WERI-Rb-1 (cell line): ENCODE measurements around the gene RIOK1.
"Not testable (repeated sequence)": the region's sequence is repeated elsewhere in the genome, so short reads cannot be mapped to it uniquely, and the experiment has no call there.

Experiments used
- DNase-seq: peaks from one replicate; pipeline ENCODE4 v3.0.0-alpha.2; 2020
- H3K27ac ChIP-seq: fragments of 250-450 bp; sonication (Bioruptor Pico); 2 replicates; pipeline ENCODE4 v1.5.1; 2020; ENCODE audit warnings: mild to moderate bottlenecking, moderate library complexity
- H3K27me3 ChIP-seq: fragments of 250-450 bp; sonication (Bioruptor Pico); 2 replicates; pipeline ENCODE4 v1.5.1; 2021; ENCODE audit warnings: mild to moderate bottlenecking, low read depth, moderate library complexity; ENCODE audit not compliant: insufficient read depth, severe bottlenecking
- H3K36me3 ChIP-seq: fragments of 250-450 bp; sonication (Bioruptor Pico); 2 replicates; pipeline ENCODE4 v1.5.1; 2020; ENCODE audit warnings: mild to moderate bottlenecking, moderate library complexity
- H3K4me3 ChIP-seq: 2 replicates; pipeline ENCODE4 v1.5.1; 2011; ENCODE audit warnings: low read depth, mild to moderate bottlenecking, control low read depth, low read length
- H3K9me3 ChIP-seq: fragments of 250-450 bp; sonication (Bioruptor Pico); 2 replicates; pipeline ENCODE4 v1.5.1; 2021; ENCODE audit warnings: mild to moderate bottlenecking, moderate library complexity; ENCODE audit not compliant: severe bottlenecking
- CTCF ChIP-seq: IDR thresholded peaks from 2 replicates; pipeline ENCODE4 v1.5.1; 2011; ENCODE audit warnings: low read depth, mild to moderate bottlenecking, control low read depth, inconsistent platforms, low read length

RIOK1 gene

GRCh38 chr6:7389451-7390225 lies at the start of gene RIOK1, which contains the start of gene CAGE1:
Gene RIOK1 (plus strand): TSS chr6:7389808. CDS start chr6:7390003, 195 bp downstream.
Gene CAGE1 (minus strand): TSS chr6:7389742. CDS start chr6:7387173, 2,569 bp downstream.
- TF ChIP-seq CTCF: peak; percentile 60
- peak within 1 kb of the TSS; percentile 84 for H3K27ac ChIP-seq
- peak; percentile 100 for DNase-seq
- H3K9me3 ChIP-seq: no peaks in the 10 kb centered on the region
- peak within 1 kb of the TSS; percentile 75 for H3K4me3 ChIP-seq
- peaks cover 28% of the 10 kb centered on the region for H3K36me3 ChIP-seq
- H3K27me3 ChIP-seq: no peaks in the 10 kb centered on the region

DNA sequence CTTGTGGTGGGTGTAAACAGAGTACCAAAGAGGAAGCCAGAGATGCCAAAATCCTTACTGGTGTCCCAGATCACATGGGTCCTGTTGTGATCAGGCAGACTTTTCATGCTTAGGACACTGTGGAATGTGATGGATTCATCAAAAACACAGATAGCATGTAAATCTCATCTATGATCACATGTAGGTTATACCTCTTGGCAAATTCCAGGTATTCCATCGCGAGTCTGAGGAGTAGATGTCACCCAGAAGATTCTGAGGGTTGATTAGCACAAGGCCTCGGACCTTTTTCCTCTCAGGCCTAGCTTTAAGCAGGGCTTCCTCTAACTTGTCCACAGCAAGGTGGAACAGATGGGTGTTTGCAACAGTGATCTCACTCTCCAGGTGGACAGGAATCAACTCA lies 48.3 kb upstream of the RIOK1 start:
- Histone ChIP-seq H3K27ac (no peak overlapping the region), H3K4me3 (no peak overlapping the region), H3K27me3 (no peaks in the 10 kb centered on the region), H3K36me3 (no peaks in the 10 kb centered on the region), H3K9me3 (peaks cover 5% of the 10 kb centered on the region)
- no peak for DNase-seq
- TF ChIP-seq CTCF: no peak

DNA sequence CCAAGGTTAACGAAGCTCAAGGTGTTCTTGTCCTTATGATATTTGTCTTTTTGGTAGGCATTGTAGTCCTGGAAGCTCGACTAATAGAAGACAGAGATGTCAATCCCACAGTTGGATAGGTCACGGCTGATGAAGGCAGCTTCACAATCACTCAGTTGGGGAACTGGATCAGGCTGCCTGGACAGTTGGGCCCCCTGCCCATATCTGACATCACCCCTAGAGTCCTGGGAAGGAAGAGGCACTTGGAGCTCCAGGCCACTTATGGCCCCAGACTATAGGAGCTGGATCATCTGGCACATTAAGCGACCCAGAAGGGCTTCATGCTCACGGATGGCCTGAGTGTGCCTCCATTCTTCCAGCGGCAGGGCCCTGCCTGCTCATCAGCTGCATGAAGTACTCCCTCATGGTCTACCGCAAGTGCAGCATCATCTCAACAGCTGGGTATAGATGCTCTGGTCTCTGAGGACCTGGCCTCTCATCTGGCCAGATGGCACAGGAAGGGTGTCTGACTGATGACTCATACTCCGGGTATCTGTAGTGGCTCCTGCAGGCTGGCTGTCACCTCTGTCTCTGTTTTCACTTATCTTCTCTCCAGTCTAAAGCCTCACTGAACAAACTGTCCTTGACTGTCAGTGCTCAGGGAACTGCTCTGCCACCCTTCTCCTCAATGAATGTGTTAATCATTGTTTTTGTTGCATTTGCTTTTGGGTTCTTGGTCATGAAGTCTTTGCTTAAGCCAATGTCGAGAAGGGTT lies 47.4 kb upstream of the RIOK1 start:
- no peaks in the 10 kb centered on the region for H3K36me3 ChIP-seq
- H3K27ac ChIP-seq: no peak overlapping the region
- no peak for DNase-seq
- H3K27me3 ChIP-seq: no peaks in the 10 kb centered on the region
- H3K9me3 ChIP-seq: peaks cover 8% of the 10 kb centered on the region
- H3K4me3 ChIP-seq: no peak overlapping the region
- no peak for TF ChIP-seq CTCF

DNA sequence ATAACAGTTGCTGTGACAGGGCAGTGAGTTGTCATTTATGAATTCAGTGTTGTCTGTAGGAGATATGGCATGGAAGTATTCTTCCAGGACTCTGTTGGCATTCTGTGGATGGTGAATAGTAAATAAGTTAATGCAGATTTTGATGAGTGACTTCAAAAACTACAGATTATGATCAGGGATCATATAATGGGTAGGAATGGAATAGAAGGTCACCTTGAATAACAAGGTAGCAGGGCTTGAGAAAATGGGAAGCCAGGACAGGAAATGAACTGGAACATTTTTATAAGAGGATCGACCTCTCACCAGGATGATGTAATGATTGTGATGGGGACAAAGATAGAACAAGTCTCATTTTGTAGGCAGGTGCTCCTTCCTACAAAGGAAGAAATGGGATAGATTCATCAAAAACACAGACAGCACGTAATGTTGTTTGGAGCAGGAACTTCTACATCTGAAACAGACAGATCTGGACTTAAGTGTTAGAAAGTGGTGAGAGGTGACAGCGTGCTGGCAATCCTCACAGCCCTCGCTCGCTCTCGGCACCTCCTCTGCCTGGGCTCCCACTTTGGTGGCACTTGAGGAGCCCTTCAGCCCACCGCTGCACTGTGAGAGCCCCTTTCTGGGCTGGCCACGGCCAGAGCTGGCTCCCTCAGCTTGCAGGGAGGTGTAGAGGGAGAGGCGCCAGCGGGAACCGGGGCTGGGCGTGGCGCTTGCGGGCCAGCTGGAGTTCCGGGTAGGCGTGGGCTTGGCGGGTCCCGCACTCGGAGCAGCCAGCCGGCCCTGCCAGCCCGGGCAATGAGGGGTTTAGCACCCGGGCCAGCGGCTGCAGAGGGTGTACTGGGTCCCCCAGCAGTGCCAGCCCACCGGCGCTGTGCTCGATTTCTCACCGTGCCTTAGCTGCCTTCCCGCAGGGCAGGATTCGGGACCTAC lies 45.8 kb upstream of the RIOK1 start:
- Histone ChIP-seq H3K27ac (no peak overlapping the region), H3K36me3 (no peaks in the 10 kb centered on the region), H3K9me3 (peaks cover 17% of the 10 kb centered on the region), H3K4me3 (no peak overlapping the region), H3K27me3 (no peaks in the 10 kb centered on the region)
- TF ChIP-seq CTCF: no peak
- DNase-seq: no peak

GRCh38 chr6:7344773-7345450 lies 44.7 kb upstream of the RIOK1 start:
- H3K36me3 ChIP-seq, H3K27ac ChIP-seq, H3K4me3 ChIP-seq, H3K27me3 ChIP-seq, DNase-seq: not testable (repeated sequence)
- peaks cover 17% of the 10 kb centered on the region for H3K9me3 ChIP-seq

DNA sequence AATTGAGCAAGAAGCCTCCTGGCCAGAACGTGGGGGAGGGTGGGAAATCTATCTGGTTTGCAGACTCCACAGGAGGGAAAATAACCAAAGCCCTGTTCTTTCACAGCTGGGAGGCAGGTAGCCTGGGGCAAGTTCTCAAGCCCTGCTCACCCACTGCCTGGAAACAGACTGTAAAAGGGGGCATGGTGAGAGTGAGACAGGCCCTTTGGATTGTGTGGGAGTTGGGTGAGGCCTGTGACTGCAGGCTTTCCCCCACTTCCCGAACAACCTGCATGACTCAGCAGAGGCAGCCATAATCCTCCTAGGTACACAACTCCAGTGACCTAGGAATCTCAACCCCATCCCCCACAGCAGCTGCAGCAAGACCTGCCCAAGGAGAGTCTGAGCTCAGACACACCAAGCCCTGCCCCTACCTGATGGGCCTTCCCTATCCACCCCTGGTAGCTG lies 42.0 kb upstream of the RIOK1 start:
- Histone ChIP-seq H3K9me3 (peaks cover 17% of the 10 kb centered on the region), H3K27ac (peak overlapping the region; percentile 72)
- not testable (repeated sequence) for H3K36me3 ChIP-seq, H3K4me3 ChIP-seq, H3K27me3 ChIP-seq
- DNase-seq: peak; percentile 87

DNA sequence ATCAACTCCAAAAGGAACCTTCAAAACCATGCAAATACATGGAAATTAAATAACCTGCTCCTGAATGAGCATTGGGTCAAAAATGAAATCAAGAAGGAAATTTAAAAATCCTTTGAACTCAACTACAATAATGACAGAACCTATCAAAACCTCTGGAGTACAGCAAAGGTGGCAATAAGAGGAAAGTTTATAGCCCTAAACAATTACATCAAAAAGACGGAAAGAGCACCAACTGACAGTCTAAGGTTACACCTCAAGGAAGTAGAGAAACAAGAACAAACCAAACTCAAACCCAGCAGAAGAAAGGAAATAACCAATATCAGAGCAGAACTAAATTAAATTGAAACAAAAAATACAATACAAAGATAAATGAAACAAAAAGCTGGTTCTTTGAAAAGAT lies 39.0 kb upstream of the RIOK1 start:
- not testable (repeated sequence) for H3K36me3 ChIP-seq, H3K27me3 ChIP-seq, H3K27ac ChIP-seq, H3K4me3 ChIP-seq, DNase-seq
- peaks cover 12% of the 10 kb centered on the region for H3K9me3 ChIP-seq

- peaks cover 12% of the 10 kb centered on the region for H3K9me3 ChIP-seq
- H3K36me3 ChIP-seq, H3K4me3 ChIP-seq, H3K27ac ChIP-seq, H3K27me3 ChIP-seq, DNase-seq: not testable (repeated sequence)
These were observed 37.7 kb upstream of the RIOK1 start for GRCh38 chr6:7351916-7352315.
